HepG2 (cell line): ENCODE measurements around the gene MYO19. TPM values are rescaled to one million over a fixed set of nuclear protein-coding genes. Genes with fewer than 3 reads are reported as not detected.
A peak's percentile ranks its signal among the peaks of the same experiment; 100 is the strongest.

ENCODE experiments used
- ATAC-seq: fragments of 200-7000 bp; cut with Tn5 transposase; 3 replicates; pipeline ENCODE4 v1.9.1; 2020; ENCODE audit warnings: mild to moderate bottlenecking, moderate library complexity
- BruUV-seq: library from RNA; stranded (reverse); fragments of 400-500 nt; replicated peaks from 2 replicates; lab custom pipeline; 2021; lab: Mats Ljungman, UMichigan
- CTCF ChIA-PET: fragments of 300-600 bp; formaldehyde crosslinking; extraction: SDS; loops from one replicate; lab custom pipeline; 2021; ENCODE audit warnings: low total read pairs, inconsistent platforms, low intra/inter-chr PET ratio; lab: Yijun Ruan, JAX
- POLR2A ChIA-PET: fragments of 350-600 bp; sonication (Branson Sonifier 250); formaldehyde crosslinking; loops from one replicate; lab custom pipeline; 2020; ENCODE audit warnings: antibody characterized with exemption, inconsistent platforms; lab: Yijun Ruan, JAX
- DNase-seq: peaks from one replicate; pipeline ENCODE4 v3.0.0-alpha.2; 2015; ENCODE audit warnings: low spot score
- FAIRE-seq: peaks from 3 replicates; lab custom pipeline; 2011; peaks lifted over from hg19 to GRCh38; lab: Jason Lieb, UNC
- H2AFZ ChIP-seq: one replicate; pipeline ENCODE4 v1.6.1; 2011; ENCODE audit warnings: low read length, inconsistent platforms
- H3K27ac ChIP-seq: fragments of 300-600 bp; 3 replicates; pipeline ENCODE4 v1.8.0; 2011; ENCODE audit warnings: mixed run types, mild to moderate bottlenecking, mixed read lengths, low read length, inconsistent platforms; ENCODE audit not compliant: insufficient read depth; ENCODE audit errors: extremely low read length
- H3K27me3 ChIP-seq, 2 experiments: fragments of 200-600 bp in 1 of 2; 2 replicates in 1 of 2; 3 replicates in 1 of 2; pipeline versions ENCODE4 v1.6.0 to v1.8.0; 2011; ENCODE audit warnings: low read length in 2 of 2, mild to moderate bottlenecking in 2 of 2, moderate library complexity in 2 of 2, inconsistent platforms in 1 of 2; ENCODE audit not compliant: insufficient read depth in 2 of 2, control insufficient read depth in 1 of 2
- H3K36me3 ChIP-seq, 2 experiments: fragments of 200-600 bp in 1 of 2; replicated peaks in 1 of 2; 2 replicates in 1 of 2; 3 replicates in 1 of 2; pipeline versions ENCODE4 v1.5.1 to v1.8.0; 2011; ENCODE audit warnings: low read length in 2 of 2, inconsistent platforms in 1 of 2; ENCODE audit not compliant: insufficient read depth in 2 of 2, control insufficient read depth in 1 of 2
- H3K4me1 ChIP-seq: 2 replicates; pipeline ENCODE4 v1.5.1; 2012; ENCODE audit warnings: low read length, inconsistent platforms; ENCODE audit not compliant: insufficient read depth
- H3K4me2 ChIP-seq: 2 replicates; pipeline ENCODE4 v1.6.0; 2011; ENCODE audit warnings: low read depth, low read length, inconsistent platforms
- H3K4me3 ChIP-seq, 3 experiments: fragments of 200-600 bp in 1 of 3; sonication (generic), shearing (Covaris generic) in 1 of 3; replicated peaks in 1 of 3; 2 replicates each; pipeline ENCODE4 v1.5.1; 2011 to 2016; ENCODE audit warnings: low read length in 3 of 3, inconsistent platforms in 2 of 3, low read depth in 2 of 3, mild to moderate bottlenecking in 2 of 3, control low read depth in 1 of 3, mixed read lengths in 1 of 3; ENCODE audit not compliant: insufficient read depth in 1 of 3
- H3K79me2 ChIP-seq: one replicate; pipeline ENCODE4 v1.6.1; 2011; ENCODE audit warnings: low read length, inconsistent platforms; ENCODE audit not compliant: insufficient read depth
- H3K9ac ChIP-seq: 2 replicates; pipeline ENCODE4 v1.6.0; 2011; ENCODE audit warnings: mild to moderate bottlenecking, low read depth, low read length, inconsistent platforms; ENCODE audit not compliant: insufficient read depth
- H3K9me3 ChIP-seq: 2 replicates; pipeline ENCODE4 v1.5.1; 2012; ENCODE audit warnings: mild to moderate bottlenecking, low read length
- H4K20me1 ChIP-seq: 2 replicates; pipeline ENCODE4 v1.6.0; 2011; ENCODE audit warnings: inconsistent platforms, mild to moderate bottlenecking, low read length, moderate library complexity; ENCODE audit not compliant: insufficient read depth
- ATF7 ChIP-seq, 2 experiments: fragments of 450-650 bp in 1 of 2; sonication (generic) in 1 of 2; formaldehyde crosslinking in 1 of 2; IDR thresholded peaks; 2 replicates each; pipeline versions ENCODE4 v1.4.0 to v1.6.1; 2016 to 2020; ENCODE audit warnings: antibody characterized with exemption in 1 of 2, mild to moderate bottlenecking in 1 of 2, missing genetic modification reagents in 1 of 2
- GTF2F1 ChIP-seq: fragments of 150-350 bp; IDR thresholded peaks from 2 replicates; pipeline ENCODE4 v1.6.1; 2014; ENCODE audit warnings: low read length
- ISX ChIP-seq: sonication (generic); formaldehyde crosslinking; conservative IDR thresholded peaks from 2 replicates; pipeline ENCODE4 v1.5.0; 2020; ENCODE audit warnings: missing genetic modification reagents
- NFYB ChIP-seq: sonication (generic); formaldehyde crosslinking; IDR thresholded peaks from 2 replicates; pipeline ENCODE4 v1.4.0; 2020; ENCODE audit warnings: missing genetic modification reagents
- TFAP4 ChIP-seq: sonication (generic); IDR thresholded peaks from 2 replicates; pipeline ENCODE4 v1.6.1; 2016; ENCODE audit warnings: low read depth, borderline replicate concordance
- TSC22D2 ChIP-seq: sonication (generic); formaldehyde crosslinking; IDR thresholded peaks from 2 replicates; pipeline ENCODE4 v1.5.1; 2020; ENCODE audit warnings: missing genetic modification reagents, mild to moderate bottlenecking, borderline replicate concordance
- ZNF512 ChIP-seq: sonication (generic); formaldehyde crosslinking; IDR thresholded peaks from 2 replicates; pipeline ENCODE4 v1.4.0; 2020; ENCODE audit warnings: mild to moderate bottlenecking, missing genetic modification reagents
- ZNF569 ChIP-seq: sonication (generic); formaldehyde crosslinking; IDR thresholded peaks from 2 replicates; pipeline ENCODE4 v1.5.0; 2020; ENCODE audit warnings: mild to moderate bottlenecking, missing genetic modification reagents, moderate library complexity, borderline replicate concordance
- ZNF678 ChIP-seq: sonication (generic); formaldehyde crosslinking; IDR thresholded peaks from 2 replicates; pipeline ENCODE4 v1.4.0; 2020; ENCODE audit warnings: mild to moderate bottlenecking, missing genetic modification reagents
- WGBS: methylation state at CpG from one replicate; pipeline ENCODE4 v1.1.6; 2017; ENCODE audit warnings: low lambda C conversion rate; 5-methylcytosine and 5-hydroxymethylcytosine counted together
- in situ Hi-C: cut with HindIII; loops from 2 replicates; pipeline ENCODE4 v1.10.0; 2017; ENCODE audit warnings: low pct_unique_long_range_greater_than_20kb; ENCODE audit not compliant: extremely low pct_ligation_motif_present
- intact Hi-C: fragments of 100-400 bp; cut with micrococcal nuclease; formaldehyde crosslinking; loops from one replicate; pipeline ENCODE4 v1.10.0; 2022; ENCODE audit not compliant: unreplicated experiment
- polyA plus RNA-seq, 8 experiments: library from polyadenylated mRNA; depleted of rRNA in 3 of 8; stranded (reverse) in 7 of 8; unstranded in 1 of 8; fragments of >200 nt; fragmentation: Illumina TruSeq in 4 of 8; extraction: Trizol in 4 of 8; gene quantifications; 2 replicates each; pipeline versions ENCODE4 v1.2.1 to v1.2.3, GENCODE V29; 2011 to 2016; ENCODE audit warnings: low read depth in 4 of 8, missing spikeins in 1 of 8, mixed read lengths in 1 of 8; ENCODE audit not compliant: insufficient read depth in 1 of 8
- total RNA-seq, 5 experiments: library from RNA; depleted of rRNA; stranded (reverse); fragments of >200 nt; fragmentation: Illumina TruSeq; extraction: Trizol; gene quantifications; 2 replicates each; pipeline ENCODE4 v1.2.3, GENCODE V29; 2016; ENCODE audit warnings: low read depth in 1 of 5
- TF ChIP-seq, protein P1 (sequence below): sonication (generic); formaldehyde crosslinking; IDR thresholded peaks from 2 replicates; pipeline ENCODE4 v1.4.0; 2020; ENCODE audit warnings: missing genetic modification reagents, borderline replicate concordance
- TF ChIP-seq, protein P2 (sequence below): sonication (generic); formaldehyde crosslinking; IDR thresholded peaks from 2 replicates; pipeline ENCODE4 v1.4.0; 2020; ENCODE audit warnings: missing genetic modification reagents

Gene MYO19
- total and polyA plus RNA-seq, 2 of the 13 experiments (the other 11 are each of a cell fraction or from before 2014, with no cell fraction given), result 75.7 to 82.3 TPM

- TF ChIP-seq ATF7 (IDR thresholded peaks at IDR 0.05), result no peak
- TF ChIP-seq ATF7 (CRISPR knock-in tag; IDR thresholded peaks at IDR 0.05), result no peak
- TF ChIP-seq, protein P1, sequence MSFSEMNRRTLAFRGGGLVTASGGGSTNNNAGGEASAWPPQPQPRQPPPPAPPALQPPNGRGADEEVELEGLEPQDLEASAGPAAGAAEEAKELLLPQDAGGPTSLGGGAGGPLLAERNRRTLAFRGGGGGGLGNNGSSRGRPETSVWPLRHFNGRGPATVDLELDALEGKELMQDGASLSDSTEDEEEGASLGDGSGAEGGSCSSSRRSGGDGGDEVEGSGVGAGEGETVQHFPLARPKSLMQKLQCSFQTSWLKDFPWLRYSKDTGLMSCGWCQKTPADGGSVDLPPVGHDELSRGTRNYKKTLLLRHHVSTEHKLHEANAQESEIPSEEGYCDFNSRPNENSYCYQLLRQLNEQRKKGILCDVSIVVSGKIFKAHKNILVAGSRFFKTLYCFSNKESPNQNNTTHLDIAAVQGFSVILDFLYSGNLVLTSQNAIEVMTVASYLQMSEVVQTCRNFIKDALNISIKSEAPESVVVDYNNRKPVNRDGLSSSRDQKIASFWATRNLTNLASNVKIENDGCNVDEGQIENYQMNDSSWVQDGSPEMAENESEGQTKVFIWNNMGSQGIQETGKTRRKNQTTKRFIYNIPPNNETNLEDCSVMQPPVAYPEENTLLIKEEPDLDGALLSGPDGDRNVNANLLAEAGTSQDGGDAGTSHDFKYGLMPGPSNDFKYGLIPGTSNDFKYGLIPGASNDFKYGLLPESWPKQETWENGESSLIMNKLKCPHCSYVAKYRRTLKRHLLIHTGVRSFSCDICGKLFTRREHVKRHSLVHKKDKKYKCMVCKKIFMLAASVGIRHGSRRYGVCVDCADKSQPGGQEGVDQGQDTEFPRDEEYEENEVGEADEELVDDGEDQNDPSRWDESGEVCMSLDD (CRISPR knock-in tag), result no peak
- no peak for TF ChIP-seq ISX (CRISPR knock-in tag)
- TF ChIP-seq TSC22D2, result no peak
- TF ChIP-seq, protein P2, sequence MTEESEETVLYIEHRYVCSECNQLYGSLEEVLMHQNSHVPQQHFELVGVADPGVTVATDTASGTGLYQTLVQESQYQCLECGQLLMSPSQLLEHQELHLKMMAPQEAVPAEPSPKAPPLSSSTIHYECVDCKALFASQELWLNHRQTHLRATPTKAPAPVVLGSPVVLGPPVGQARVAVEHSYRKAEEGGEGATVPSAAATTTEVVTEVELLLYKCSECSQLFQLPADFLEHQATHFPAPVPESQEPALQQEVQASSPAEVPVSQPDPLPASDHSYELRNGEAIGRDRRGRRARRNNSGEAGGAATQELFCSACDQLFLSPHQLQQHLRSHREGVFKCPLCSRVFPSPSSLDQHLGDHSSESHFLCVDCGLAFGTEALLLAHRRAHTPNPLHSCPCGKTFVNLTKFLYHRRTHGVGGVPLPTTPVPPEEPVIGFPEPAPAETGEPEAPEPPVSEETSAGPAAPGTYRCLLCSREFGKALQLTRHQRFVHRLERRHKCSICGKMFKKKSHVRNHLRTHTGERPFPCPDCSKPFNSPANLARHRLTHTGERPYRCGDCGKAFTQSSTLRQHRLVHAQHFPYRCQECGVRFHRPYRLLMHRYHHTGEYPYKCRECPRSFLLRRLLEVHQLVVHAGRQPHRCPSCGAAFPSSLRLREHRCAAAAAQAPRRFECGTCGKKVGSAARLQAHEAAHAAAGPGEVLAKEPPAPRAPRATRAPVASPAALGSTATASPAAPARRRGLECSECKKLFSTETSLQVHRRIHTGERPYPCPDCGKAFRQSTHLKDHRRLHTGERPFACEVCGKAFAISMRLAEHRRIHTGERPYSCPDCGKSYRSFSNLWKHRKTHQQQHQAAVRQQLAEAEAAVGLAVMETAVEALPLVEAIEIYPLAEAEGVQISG, result no peak
- TF ChIP-seq ZNF678, result no peak
Measured at GRCh38 chr17:36540696-36541095, 6.0 kb upstream of the MYO19 start (continued).

DNA sequence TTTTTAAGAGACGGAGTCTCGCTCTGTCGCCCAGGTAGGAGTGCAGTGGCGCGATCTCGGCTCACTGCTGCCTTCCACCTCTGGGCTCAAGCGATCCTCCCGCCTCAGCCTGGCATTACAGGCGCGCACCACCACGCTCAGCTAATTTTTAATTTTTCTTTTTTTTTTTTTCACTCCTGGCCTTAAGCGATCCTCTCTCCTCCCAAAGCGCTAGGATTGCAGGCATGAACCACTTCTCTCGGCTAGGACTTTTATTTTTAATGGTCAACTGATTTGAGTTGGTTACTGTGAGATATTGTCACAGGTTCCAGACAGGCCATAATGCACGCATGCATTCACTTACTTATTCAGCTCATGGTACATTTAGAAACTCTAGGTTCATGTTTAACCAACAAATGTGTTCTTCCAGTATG lies 1.0 kb upstream of the MYO19 start:
- TSS peak; percentile 71 for BruUV-seq
- ChIA-PET POLR2A (interaction anchor here (1.0 to 3.0 kb wide), 6 partner anchors 9 to 66 kb away, joined by 3 to 107 read pairs (median 4); partner anchors contain the start of genes DHRS11, GGNBP2 and MRM1), CTCF (no interaction called here)
- intact Hi-C loops (no loop called here), in situ Hi-C loops (no loop called here)
- DNase-seq, result no peak
- peaks cover 38% of the 10 kb centered on the region for H3K4me1 ChIP-seq
- H3K4me3 ChIP-seq, result peak overlapping the region; percentile 68 to 78 (median 76)
- peaks cover 9 to 27% of the 10 kb centered on the region in 2 experiments; a peak in 4 of 5 replicates for H3K36me3 ChIP-seq
- H3K27me3 ChIP-seq, result no peaks in the 10 kb centered on the region; a peak in 1 of 5 replicates
- 2% methylated on average over 14 of the region's 15 CpGs for WGBS
- H3K4me2 ChIP-seq, result peak overlapping the region; percentile 79
- no peak for FAIRE-seq
- ATAC-seq, result no peak; the same call in 2 of the 3 replicates
- no peak overlapping the region for H2AFZ ChIP-seq
- no peaks in the 10 kb centered on the region for H4K20me1 ChIP-seq
- peaks cover 21% of the 10 kb centered on the region for H3K79me2 ChIP-seq
- peak overlapping the region; percentile 95 for H3K9ac ChIP-seq
- H3K9me3 ChIP-seq, result no peaks in the 10 kb centered on the region
- peak overlapping the region; percentile 98 for H3K27ac ChIP-seq
- TF ChIP-seq ZNF569 (no peak), NFYB (CRISPR knock-in tag) (no peak), ZNF512 (CRISPR knock-in tag) (no peak), TFAP4 (no peak), GTF2F1 (0 out of 2 replicates have a peak, but pooled peaks have one; percentile 9)
